Fibroblast of lung (primary cell): Measurements from ENCODE around the gene BRI3BP. TPM values are rescaled to one million over a fixed set of nuclear protein-coding genes. Genes with fewer than 3 reads are reported as not detected.

Experiments
- DNase-seq, 2 donors: peaks; one replicate each; pipeline versions ENCODE4 v3.0.0 to v3.0.0-alpha.2; 2010; ENCODE audit warnings: low read depth in 2 of 2
- H2AFZ ChIP-seq: 2 replicates; pipeline ENCODE4 v1.5.1; 2012; ENCODE audit warnings: low read length, control low read depth, inconsistent platforms
- H3K27ac ChIP-seq: 2 replicates; pipeline ENCODE4 v1.5.1; 2011; ENCODE audit warnings: low read length, control low read depth; ENCODE audit not compliant: insufficient read depth
- H3K27me3 ChIP-seq: 2 replicates; pipeline ENCODE4 v1.5.1; 2011; ENCODE audit warnings: mild to moderate bottlenecking, low read length; ENCODE audit not compliant: control insufficient read depth, insufficient read depth
- H3K36me3 ChIP-seq: 2 replicates; pipeline ENCODE4 v1.5.1; 2011; ENCODE audit warnings: low read length; ENCODE audit not compliant: control insufficient read depth, insufficient read depth
- H3K4me1 ChIP-seq: 2 replicates; pipeline ENCODE4 v1.5.1; 2011; ENCODE audit warnings: low read length; ENCODE audit not compliant: control insufficient read depth, insufficient read depth; ENCODE audit errors: extremely low read depth
- H3K4me2 ChIP-seq: 2 replicates; pipeline ENCODE4 v1.5.1; 2011; ENCODE audit warnings: low read length, control low read depth; ENCODE audit not compliant: insufficient read depth; ENCODE audit errors: extremely low read depth
- H3K4me3 ChIP-seq, 4 experiments: fragments of 200-600 bp in 1 of 4; sonication (generic) in 1 of 4; replicated peaks in 1 of 4; 2 replicates each; pipeline ENCODE4 v1.5.1; 2011 to 2016; ENCODE audit warnings: low read length in 4 of 4, low read depth in 3 of 4, mild to moderate bottlenecking in 3 of 4, control low read depth in 2 of 4, inconsistent platforms in 1 of 4, mixed read lengths in 1 of 4; ENCODE audit not compliant: insufficient read depth in 1 of 4; ENCODE audit errors: control extremely low read depth in 1 of 4
- H3K79me2 ChIP-seq: 2 replicates; pipeline ENCODE4 v1.5.1; 2012; ENCODE audit warnings: mild to moderate bottlenecking, low read length, inconsistent platforms; ENCODE audit not compliant: control insufficient read depth, insufficient read depth
- H3K9ac ChIP-seq: 2 replicates; pipeline ENCODE4 v1.5.1; 2011; ENCODE audit warnings: mild to moderate bottlenecking, low read length, control low read depth; ENCODE audit not compliant: insufficient read depth
- H3K9me3 ChIP-seq: 2 replicates; pipeline ENCODE4 v1.5.1; 2012; ENCODE audit warnings: low read depth, low read length; ENCODE audit not compliant: control insufficient read depth, insufficient read depth
- H4K20me1 ChIP-seq: 2 replicates; pipeline ENCODE4 v1.5.1; 2011; ENCODE audit warnings: low read length; ENCODE audit not compliant: control insufficient read depth, insufficient read depth; ENCODE audit errors: extremely low read depth
- CTCF ChIP-seq, 2 donors: IDR thresholded peaks in 1 of 2; conservative IDR thresholded peaks in 1 of 2; 1 replicate in 1 of 2; 2 replicates in 1 of 2; pipeline ENCODE4 v1.5.1; 2011 to 2012; ENCODE audit warnings: low read length in 2 of 2, control low read depth in 1 of 2, inconsistent platforms in 1 of 2, low read depth in 1 of 2, mild to moderate bottlenecking in 1 of 2
- EZH2 ChIP-seq: IDR thresholded peaks from 2 replicates; pipeline ENCODE4 v1.5.1; 2012; ENCODE audit warnings: low read length, control low read depth, mild to moderate bottlenecking; ENCODE audit errors: missing control alignments
- polyA plus RNA-seq, 2 donors: library from polyadenylated mRNA; depleted of rRNA in 1 of 2; stranded (reverse) in 1 of 2; unstranded in 1 of 2; fragments of >200 nt; gene quantifications; 2 replicates each; pipeline ENCODE4 v1.2.1, GENCODE V29; 2011 to 2012; ENCODE audit warnings: missing spikeins in 1 of 2
- total RNA-seq: library from RNA; depleted of rRNA; stranded (reverse); fragments of >200 nt; gene quantifications from 2 replicates; pipeline ENCODE4 v1.2.1, GENCODE V29; 2014

BRI3BP gene
- total and polyA plus RNA-seq, 2 donors (not counting 1 experiment from before 2014, with no cell fraction given), result 2.3 to 2.5 TPM

- H3K4me2 ChIP-seq, result no peak overlapping the region
- H2AFZ ChIP-seq, result no peak overlapping the region
- no peaks in the 10 kb centered on the region for H4K20me1 ChIP-seq
- H3K36me3 ChIP-seq, result peaks cover 17% of the 10 kb centered on the region
- no peaks in the 10 kb centered on the region for H3K4me1 ChIP-seq
- no peaks in the 10 kb centered on the region for H3K27me3 ChIP-seq
- no peaks in the 10 kb centered on the region for H3K79me2 ChIP-seq
- no peak overlapping the region for H3K9ac ChIP-seq
- no peaks in the 10 kb centered on the region for H3K9me3 ChIP-seq
- H3K4me3 ChIP-seq, result no peak overlapping the region
- no peak for DNase-seq
- no peak overlapping the region for H3K27ac ChIP-seq
- TF ChIP-seq EZH2, result no peak
- no peak for TF ChIP-seq CTCF (conservative IDR thresholded peaks at IDR 0.05 in 1 of 2, IDR thresholded peaks at IDR 0.05 in 1 of 2; ENCODE audit: low read depth in 1 of 2, low read length in 2 of 2)
Measured at GRCh38 chr12:124954771-124955170, 38.7 kb upstream of the BRI3BP start.

GRCh38 chr12:124956571-124956970, 36.9 kb upstream of the BRI3BP start:
- Histone ChIP-seq H3K27ac (no peak overlapping the region), H3K36me3 (peaks cover 19% of the 10 kb centered on the region)

GRCh38 chr12:124961055-124961454, 32.4 kb upstream of the BRI3BP start:
- no peak overlapping the region for H3K4me3 ChIP-seq
- TF ChIP-seq EZH2, result no peak
- TF ChIP-seq CTCF (conservative IDR thresholded peaks at IDR 0.05 in 1 of 2, IDR thresholded peaks at IDR 0.05 in 1 of 2; ENCODE audit: low read depth in 1 of 2, low read length in 2 of 2), result no peak
- DNase-seq, result peak in 1 of 2 donors; percentile 8
- no peaks in the 10 kb centered on the region for H3K9me3 ChIP-seq
- no peak overlapping the region for H3K27ac ChIP-seq
- no peaks in the 10 kb centered on the region for H3K27me3 ChIP-seq
- no peak overlapping the region for H2AFZ ChIP-seq
- H3K79me2 ChIP-seq, result no peaks in the 10 kb centered on the region
- H3K9ac ChIP-seq, result no peak overlapping the region
- H3K4me1 ChIP-seq, result no peaks in the 10 kb centered on the region
- no peak overlapping the region for H3K4me2 ChIP-seq
- peaks cover 24% of the 10 kb centered on the region for H3K36me3 ChIP-seq
- no peaks in the 10 kb centered on the region for H4K20me1 ChIP-seq

More at GRCh38 chr12:124956571-124956970, 36.9 kb upstream of the BRI3BP start:
- no peak for TF ChIP-seq EZH2
- no peak for TF ChIP-seq CTCF (conservative IDR thresholded peaks at IDR 0.05 in 1 of 2, IDR thresholded peaks at IDR 0.05 in 1 of 2; ENCODE audit: low read depth in 1 of 2, low read length in 2 of 2)
- no peaks in the 10 kb centered on the region for H3K79me2 ChIP-seq
- H2AFZ ChIP-seq, result no peak overlapping the region
- H3K4me3 ChIP-seq, result no peak overlapping the region
- no peaks in the 10 kb centered on the region for H3K9me3 ChIP-seq
- no peak overlapping the region for H3K9ac ChIP-seq
- H4K20me1 ChIP-seq, result no peaks in the 10 kb centered on the region
- H3K4me2 ChIP-seq, result no peak overlapping the region
- DNase-seq, result no peak
- no peaks in the 10 kb centered on the region for H3K4me1 ChIP-seq
- H3K27me3 ChIP-seq, result no peaks in the 10 kb centered on the region
